SK-N-SH (cell line): ENCODE results near the gene ZNF280D. TPM values are rescaled to one million over a fixed set of nuclear protein-coding genes. Genes with fewer than 3 reads are reported as not detected.

Experiments used
- CTCF ChIA-PET: fragments of 300-600, 350-600 bp; formaldehyde crosslinking; extraction: SDS; loops from one replicate; lab custom pipeline; 2021; lab: Yijun Ruan, JAX
- POLR2A ChIA-PET: fragments of 350-600 bp; sonication (Branson Sonifier 250); formaldehyde crosslinking; extraction: SDS; loops from one replicate; lab custom pipeline; 2020; ENCODE audit warnings: antibody characterized with exemption, inconsistent platforms; lab: Yijun Ruan, JAX
- DNase-seq: peaks from one replicate; pipeline ENCODE4 v3.0.0; 2012
- H2AFZ ChIP-seq: fragments of 200-600 bp; sonication (generic); 2 replicates; pipeline ENCODE4 v1.8.1; 2016; ENCODE audit warnings: antibody characterized with exemption, mild to moderate bottlenecking, low read depth
- H3F3A ChIP-seq: fragments of 200-600 bp; sonication (generic); replicated peaks from 2 replicates; pipeline ENCODE3; 2016; ENCODE audit warnings: antibody characterized with exemption, mild to moderate bottlenecking; ENCODE audit not compliant: insufficient read depth
- H3K27ac ChIP-seq, 2 experiments: fragments of 200-500 bp in 1 of 2; fragments of 200-600 bp in 1 of 2; sonication (Bioruptor generic) in 1 of 2; sonication (generic), shearing (Covaris generic) in 1 of 2; 2 replicates each; pipeline versions ENCODE4 v1.5.1 to v1.6.1; 2014 to 2016; ENCODE audit warnings: low read depth in 2 of 2, inconsistent platforms in 1 of 2, low read length in 1 of 2, mild to moderate bottlenecking in 1 of 2, mixed read lengths in 1 of 2
- H3K27me3 ChIP-seq: fragments of 200-600 bp; sonication (generic), shearing (Covaris generic); 2 replicates; pipeline ENCODE4 v1.6.1; 2016; ENCODE audit warnings: mixed run types; ENCODE audit not compliant: insufficient read depth
- H3K36me3 ChIP-seq, 2 experiments: fragments of 200-500 bp in 1 of 2; fragments of 200-600 bp in 1 of 2; sonication (Bioruptor generic) in 1 of 2; sonication (generic) in 1 of 2; replicated peaks in 1 of 2; 2 replicates each; pipeline versions ENCODE3 to v1.5.1; 2014 to 2016; ENCODE audit warnings: low read length in 1 of 2, mild to moderate bottlenecking in 1 of 2; ENCODE audit not compliant: insufficient read depth in 2 of 2, control insufficient read depth in 1 of 2
- H3K4me1 ChIP-seq, 2 experiments: fragments of 200-500 bp in 1 of 2; fragments of 200-600 bp in 1 of 2; sonication (Bioruptor generic) in 1 of 2; sonication (generic), shearing (Covaris generic) in 1 of 2; 2 replicates each; pipeline versions ENCODE4 v1.5.1 to v1.6.1; 2014 to 2016; ENCODE audit warnings: low read depth in 1 of 2, low read length in 1 of 2, mixed run types in 1 of 2; ENCODE audit not compliant: insufficient read depth in 2 of 2, control insufficient read depth in 1 of 2
- H3K4me2 ChIP-seq: fragments of 200-600 bp; sonication (generic), shearing (Covaris generic); 2 replicates; pipeline ENCODE4 v1.6.1; 2017; ENCODE audit warnings: mixed run types
- H3K4me3 ChIP-seq, 2 experiments: fragments of 200-500 bp in 1 of 2; fragments of 200-600 bp in 1 of 2; sonication (Bioruptor generic) in 1 of 2; sonication (generic), shearing (Covaris generic) in 1 of 2; 2 replicates each; pipeline versions ENCODE4 v1.5.1 to v1.8.1; 2014 to 2016; ENCODE audit warnings: low read depth in 2 of 2, inconsistent platforms in 1 of 2, low read length in 1 of 2, mild to moderate bottlenecking in 1 of 2, mixed read lengths in 1 of 2, moderate library complexity in 1 of 2
- H3K79me2 ChIP-seq: fragments of 200-600 bp; sonication (generic); 2 replicates; pipeline ENCODE4 v1.8.1; 2017; ENCODE audit warnings: mild to moderate bottlenecking; ENCODE audit not compliant: insufficient read depth
- H3K9ac ChIP-seq: fragments of 200-600 bp; sonication (generic); 2 replicates; pipeline ENCODE4 v1.6.1; 2017; ENCODE audit warnings: mixed run types
- H3K9me2 ChIP-seq: fragments of 200-600 bp; sonication (generic); 2 replicates; pipeline ENCODE4 v1.6.1; 2017; ENCODE audit warnings: mixed run types
- H3K9me3 ChIP-seq: fragments of 200-600 bp; sonication (generic); 2 replicates; pipeline ENCODE4 v1.6.1; 2017; ENCODE audit warnings: mixed run types, mild to moderate bottlenecking, moderate library complexity
- H4K20me1 ChIP-seq: fragments of 200-600 bp; sonication (generic); 2 replicates; pipeline ENCODE4 v1.6.1; 2017; ENCODE audit warnings: mild to moderate bottlenecking, mixed run types; ENCODE audit not compliant: insufficient read depth
- EZH2phosphoT487 ChIP-seq: fragments of 200-600 bp; sonication (generic); IDR thresholded peaks from 2 replicates; pipeline ENCODE4 v1.6.1; 2017; ENCODE audit warnings: low read depth, mixed run types, mild to moderate bottlenecking, antibody characterized with exemption, moderate library complexity, borderline replicate concordance
- FOSL2 ChIP-seq: IDR thresholded peaks from 2 replicates; pipeline ENCODE4 v1.4.0; 2012; ENCODE audit warnings: low read depth, mild to moderate bottlenecking, moderate library complexity, borderline replicate concordance
- FOXJ3 ChIP-seq: sonication (generic); formaldehyde crosslinking; IDR thresholded peaks from 2 replicates; pipeline ENCODE4 v1.5.1; 2020; ENCODE audit warnings: mild to moderate bottlenecking, missing genetic modification reagents
- GATA2 ChIP-seq: sonication (generic); formaldehyde crosslinking; IDR thresholded peaks from 2 replicates; pipeline ENCODE4 v1.5.0; 2020; ENCODE audit warnings: mild to moderate bottlenecking, missing genetic modification reagents
- MAX ChIP-seq: IDR thresholded peaks from 2 replicates; pipeline ENCODE4 v1.4.0; 2012; ENCODE audit warnings: low read depth
- MEF2A ChIP-seq: IDR thresholded peaks from 2 replicates; pipeline ENCODE4 v1.4.0; 2012; ENCODE audit warnings: low read depth, borderline replicate concordance
- RFX5 ChIP-seq: IDR thresholded peaks from 2 replicates; pipeline ENCODE4 v1.6.1; 2012; ENCODE audit warnings: mild to moderate bottlenecking, improper control_type of control experiment, low read length
- RXRA ChIP-seq: IDR thresholded peaks from 2 replicates; pipeline ENCODE4 v1.4.0; 2012; ENCODE audit warnings: low read depth, mild to moderate bottlenecking, borderline replicate concordance
- SMC3 ChIP-seq: IDR thresholded peaks from 2 replicates; pipeline ENCODE4 v1.6.1; 2012; ENCODE audit warnings: low read depth, low read length, improper control_type of control experiment
- WGBS: methylation state at CpG from one replicate; pipeline ENCODE4 v1.1.6; 2017; ENCODE audit warnings: low lambda C conversion rate; 5-methylcytosine and 5-hydroxymethylcytosine counted together
- polyA plus RNA-seq, 3 experiments: library from polyadenylated mRNA; depleted of rRNA; stranded (reverse); fragments of >200 nt; gene quantifications; 2 replicates each; pipeline ENCODE4 v1.2.3, GENCODE V29; 2012
- TF ChIP-seq, protein P1 (sequence below): fragments of 150-350 bp; IDR thresholded peaks from 2 replicates; pipeline ENCODE4 v1.6.1; 2016; ENCODE audit warnings: mild to moderate bottlenecking, low read depth, low read length
- TF ChIP-seq, protein P2 (sequence below): fragments of 150-350 bp; IDR thresholded peaks from 2 replicates; pipeline ENCODE4 v1.6.1; 2017; ENCODE audit warnings: antibody characterized with exemption, low read length, low read depth, borderline replicate concordance

Gene ZNF280D
- polyA plus RNA-seq, 1 of the 3 experiments (the other 2 are of a cell fraction), result 5.4 TPM

GRCh38 chr15:56737791-56738190, 4.5 kb upstream of the ZNF280D start (continued):
- TF ChIP-seq, protein P1, sequence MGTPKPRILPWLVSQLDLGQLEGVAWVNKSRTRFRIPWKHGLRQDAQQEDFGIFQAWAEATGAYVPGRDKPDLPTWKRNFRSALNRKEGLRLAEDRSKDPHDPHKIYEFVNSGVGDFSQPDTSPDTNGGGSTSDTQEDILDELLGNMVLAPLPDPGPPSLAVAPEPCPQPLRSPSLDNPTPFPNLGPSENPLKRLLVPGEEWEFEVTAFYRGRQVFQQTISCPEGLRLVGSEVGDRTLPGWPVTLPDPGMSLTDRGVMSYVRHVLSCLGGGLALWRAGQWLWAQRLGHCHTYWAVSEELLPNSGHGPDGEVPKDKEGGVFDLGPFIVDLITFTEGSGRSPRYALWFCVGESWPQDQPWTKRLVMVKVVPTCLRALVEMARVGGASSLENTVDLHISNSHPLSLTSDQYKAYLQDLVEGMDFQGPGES, result no peak

DNA sequence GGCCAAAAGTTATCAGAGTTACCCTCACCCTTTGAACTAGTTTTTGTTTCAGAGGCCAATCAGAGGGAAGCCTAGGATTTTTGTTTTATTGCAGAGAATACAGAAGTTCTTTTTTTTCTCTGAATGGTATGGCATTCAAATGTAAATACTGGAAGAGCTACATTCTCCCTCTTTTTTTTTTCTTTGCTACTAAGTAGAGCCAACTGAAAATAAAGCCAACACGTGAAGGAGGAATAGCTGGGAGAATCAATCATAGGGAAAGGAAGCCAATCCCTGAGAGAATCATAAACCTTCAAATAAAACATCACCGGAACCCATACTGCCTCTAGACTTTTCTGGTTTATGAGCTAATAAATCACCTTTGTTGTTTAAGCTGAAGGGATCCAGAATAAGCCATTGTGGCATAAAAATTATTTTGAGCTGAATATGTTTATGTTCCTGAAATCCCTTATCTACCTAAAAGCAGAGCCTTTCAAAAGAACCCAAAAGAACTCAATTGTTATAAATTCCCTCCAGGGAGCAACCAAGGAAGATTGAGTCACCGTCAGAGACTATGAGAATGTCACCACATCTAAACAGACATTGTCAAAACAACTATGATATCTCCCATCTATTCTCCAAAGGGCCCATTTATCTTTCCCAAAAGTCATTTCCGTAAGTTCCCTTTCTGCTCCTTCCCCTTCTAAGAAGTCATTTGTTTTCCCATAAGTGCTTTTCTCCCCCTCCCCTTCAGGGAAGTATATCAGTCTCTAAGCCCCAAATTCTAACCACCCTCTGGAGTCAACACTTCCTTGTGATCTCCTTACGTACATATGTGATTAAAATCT, 3.8 kb upstream of the ZNF280D start:
- H2AFZ ChIP-seq, result no peak overlapping the region
- CTCF ChIA-PET, result interaction anchor here (0.6 kb wide), 1 partner anchor 15 kb away, joined by 3 read pairs; no protein-coding TSS in a partner anchor
- peaks cover 9% of the 10 kb centered on the region for H3K79me2 ChIP-seq
- H3K27ac ChIP-seq, result no peak overlapping the region; a peak in 1 of 4 replicates
- no peaks in the 10 kb centered on the region for H3K9me3 ChIP-seq
- peaks cover 0 to 5% of the 10 kb centered on the region in 2 experiments; a peak in 2 of 4 replicates for H3K4me1 ChIP-seq
- POLR2A ChIA-PET, result no interaction called here
- WGBS, result 89% methylated on average over 5 of the region's 5 CpGs
- H3F3A ChIP-seq, result peaks cover 7% of the 10 kb centered on the region
- TF ChIP-seq RXRA (no peak), FOXJ3 (CRISPR knock-in tag) (no peak), MEF2A (no peak), RFX5 (no peak), GATA2 (CRISPR knock-in tag) (no peak), EZH2phosphoT487 (no peak), MAX (no peak)
- TF ChIP-seq, protein P2, sequence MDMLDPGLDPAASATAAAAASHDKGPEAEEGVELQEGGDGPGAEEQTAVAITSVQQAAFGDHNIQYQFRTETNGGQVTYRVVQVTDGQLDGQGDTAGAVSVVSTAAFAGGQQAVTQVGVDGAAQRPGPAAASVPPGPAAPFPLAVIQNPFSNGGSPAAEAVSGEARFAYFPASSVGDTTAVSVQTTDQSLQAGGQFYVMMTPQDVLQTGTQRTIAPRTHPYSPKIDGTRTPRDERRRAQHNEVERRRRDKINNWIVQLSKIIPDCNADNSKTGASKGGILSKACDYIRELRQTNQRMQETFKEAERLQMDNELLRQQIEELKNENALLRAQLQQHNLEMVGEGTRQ, result no peak
- no peaks in the 10 kb centered on the region for H3K36me3 ChIP-seq
- H3K4me2 ChIP-seq, result no peak overlapping the region
- no peak for DNase-seq
- H3K9ac ChIP-seq, result no peak overlapping the region
- no peaks in the 10 kb centered on the region for H3K9me2 ChIP-seq
- no peaks in the 10 kb centered on the region for H3K27me3 ChIP-seq
- no peaks in the 10 kb centered on the region for H4K20me1 ChIP-seq
- no peak overlapping the region for H3K4me3 ChIP-seq

GRCh38 chr15:56736308-56736707, 3.0 kb upstream of the ZNF280D start:
- no peaks in the 10 kb centered on the region for H3K9me3 ChIP-seq
- H3K9me2 ChIP-seq, result no peaks in the 10 kb centered on the region
- no peaks in the 10 kb centered on the region for H4K20me1 ChIP-seq
- peaks cover 0 to 11% of the 10 kb centered on the region in 2 experiments; a peak in 3 of 4 replicates for H3K4me1 ChIP-seq
- peaks cover 13% of the 10 kb centered on the region for H3F3A ChIP-seq
- no peak overlapping the region for H2AFZ ChIP-seq
- H3K27ac ChIP-seq, result no peak overlapping the region; a peak in 1 of 4 replicates
- no peak for DNase-seq
- ChIA-PET CTCF (interaction anchor here (0.6 kb wide), 1 partner anchor 15 kb away, joined by 3 read pairs; no protein-coding TSS in a partner anchor), POLR2A (no interaction called here)
- TF ChIP-seq SMC3 (no peak), FOSL2 (no peak)
- no peak overlapping the region for H3K9ac ChIP-seq
- no peak overlapping the region for H3K4me2 ChIP-seq
- no peaks in the 10 kb centered on the region for H3K27me3 ChIP-seq
- no peaks in the 10 kb centered on the region for H3K36me3 ChIP-seq
- peaks cover 17% of the 10 kb centered on the region for H3K79me2 ChIP-seq
- no peak overlapping the region for H3K4me3 ChIP-seq
- WGBS, result 79% methylated on average over 6 of the region's 6 CpGs
